Right renal pelvis (tissue), 4 donors: Measurements from ENCODE around the gene HOXB2. TPM values are rescaled to one million over a fixed set of nuclear protein-coding genes. Genes with fewer than 3 reads are reported as not detected.
A peak's percentile ranks its signal among the peaks of the same experiment; 100 is the strongest.

Experiments
- DNase-seq, 4 donors: peaks; one replicate each; pipeline ENCODE4 v3.0.0-alpha.2; 2013; ENCODE audit warnings: low read depth in 4 of 4, low spot score in 3 of 4, missing footprints in 1 of 4
- polyA plus RNA-seq, 4 donors: library from polyadenylated mRNA; unstranded; fragments of 120-200 nt; gene quantifications; one replicate each; pipeline ENCODE4 v1.2.1, GENCODE V29; 2013; ENCODE audit not compliant: insufficient read length in 4 of 4

Gene HOXB2
- 10 to 100 TPM; 43.5 to 61.1 (median 56.7) TPM for polyA plus RNA-seq

- DNase-seq, result no peak
These were observed at the start of gene HOXB2 for GRCh38 chr17:48545022-48545375. Gene HOXB2 (minus strand): TSS chr17:48545109. CDS start chr17:48544911, 198 bp downstream.

DNA sequence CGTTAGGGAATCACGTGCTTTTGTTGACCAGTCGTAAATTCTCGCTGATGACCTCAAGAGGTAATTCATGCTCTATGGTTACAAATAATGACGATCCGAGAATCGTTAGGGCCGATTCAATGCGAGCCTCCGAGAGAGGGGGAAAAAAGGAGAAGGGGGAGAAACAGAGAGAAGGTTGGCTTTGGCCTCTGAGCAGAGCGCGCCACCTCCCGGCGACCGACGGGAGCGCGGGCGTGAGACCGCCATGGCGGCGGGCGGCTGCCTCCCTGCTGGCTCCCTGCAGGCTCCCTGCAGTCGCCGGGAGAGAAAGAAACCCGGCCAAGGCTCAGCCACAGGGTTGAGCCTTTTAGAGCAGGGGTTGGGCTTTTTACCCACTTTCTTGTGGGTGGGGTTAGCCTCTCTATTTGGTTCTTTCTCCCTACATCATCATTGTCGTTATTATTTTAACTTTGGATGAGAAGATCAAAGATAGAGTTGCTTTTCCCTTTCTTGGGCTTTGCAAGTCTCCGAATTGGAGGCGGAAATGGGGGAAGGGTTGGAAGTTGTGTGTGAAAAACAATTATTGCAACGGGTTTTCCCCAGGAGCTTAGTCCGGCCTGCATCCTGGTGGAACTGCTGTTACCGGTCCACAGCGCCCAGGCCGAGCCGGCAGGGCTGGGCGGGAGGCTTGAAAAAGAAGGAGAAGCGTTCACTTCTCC lies 49.1 kb upstream of the HOXB2 start:
- peak in 1 of 4 donors; percentile 81 for DNase-seq

DNA sequence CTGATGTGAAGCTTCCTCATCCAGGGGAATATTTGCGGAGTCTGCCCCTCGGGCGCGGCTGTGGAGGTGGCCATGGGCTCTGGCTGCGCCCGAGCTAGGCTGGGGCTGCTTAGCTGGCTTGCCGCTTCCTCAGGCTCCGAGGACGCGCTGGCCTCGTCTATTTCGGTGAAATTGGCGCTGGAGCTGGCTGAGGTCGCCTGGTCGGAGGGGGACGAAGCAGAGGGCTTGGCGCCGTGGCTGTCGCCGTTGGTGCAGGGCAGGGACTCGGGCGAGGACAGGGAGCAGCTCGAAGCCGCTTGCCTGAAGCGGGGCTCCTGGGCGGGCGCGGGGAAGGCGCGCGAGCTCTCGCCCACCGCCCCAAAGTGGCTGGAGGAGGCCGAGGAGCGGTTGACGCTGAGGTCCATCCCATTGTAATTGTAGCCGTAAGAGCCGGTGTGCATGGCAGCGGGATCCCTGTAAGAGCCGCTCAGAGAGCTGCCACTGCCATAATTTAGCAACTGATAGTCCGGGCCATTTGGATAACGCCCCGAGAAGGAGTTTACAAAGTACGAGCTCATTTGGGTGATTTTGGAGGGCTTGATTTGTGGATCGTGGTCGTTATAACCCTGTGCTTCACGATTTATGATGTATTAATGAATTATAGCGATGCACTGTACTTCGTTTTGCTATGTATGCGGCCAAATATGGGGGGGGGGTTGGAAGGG lies 48.4 kb upstream of the HOXB2 start, which contains the start of gene HOXB5:
TSS of gene HOXB5 (minus strand) at position 654 of the 704 bp plus-strand sequence. CDS start at position 557, 97 bp downstream.
- DNase-seq, result no peak

DNA sequence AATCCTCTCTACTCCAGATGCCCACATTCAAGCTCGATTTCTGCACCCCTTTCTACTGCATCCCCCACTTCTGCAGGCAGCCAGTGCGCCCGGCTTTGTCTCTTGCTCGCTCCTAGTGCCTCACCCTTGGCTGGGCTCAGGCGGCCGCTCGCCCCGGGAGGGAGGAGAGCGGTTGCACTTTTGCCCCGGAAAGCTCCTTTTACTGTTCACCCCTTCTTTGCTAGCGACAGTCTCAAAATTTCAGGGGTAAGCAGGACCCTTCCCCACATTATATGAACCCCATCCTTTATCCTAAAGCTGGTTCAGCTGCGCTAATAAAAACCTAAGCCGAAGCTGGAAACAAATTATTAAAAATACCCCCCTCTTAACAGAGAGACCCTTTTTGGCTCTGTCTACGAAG lies 47.7 kb upstream of the HOXB2 start:
- DNase-seq, result no peak

DNA sequence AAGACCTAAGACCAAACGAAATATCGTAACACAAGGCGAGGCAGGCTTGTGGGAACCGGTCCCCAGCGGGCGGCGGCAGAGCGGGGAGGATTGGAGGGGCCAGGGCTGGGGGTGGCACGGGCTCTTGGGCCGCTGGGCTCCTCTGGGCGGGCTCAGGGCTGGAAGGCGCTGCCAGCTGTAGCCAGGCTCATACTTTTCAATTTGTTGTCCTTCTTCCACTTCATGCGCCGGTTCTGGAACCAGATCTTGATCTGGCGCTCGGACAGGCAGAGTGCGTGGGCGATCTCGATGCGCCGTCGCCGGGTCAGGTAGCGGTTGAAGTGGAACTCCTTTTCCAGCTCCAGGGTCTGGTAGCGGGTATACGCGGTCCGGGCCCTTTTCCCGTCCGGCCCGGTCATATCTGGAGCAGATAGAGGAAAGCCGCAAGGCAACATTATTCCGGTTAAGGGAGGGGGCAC lies 47.2 kb upstream of the HOXB2 start:
- no peak for DNase-seq

GRCh38 chr17:48591255-48592056 lies 46.5 kb upstream of the HOXB2 start:
- no peak for DNase-seq

- no peak for DNase-seq
These were observed 45.8 kb upstream of the HOXB2 start for GRCh38 chr17:48590607-48591161.

DNA sequence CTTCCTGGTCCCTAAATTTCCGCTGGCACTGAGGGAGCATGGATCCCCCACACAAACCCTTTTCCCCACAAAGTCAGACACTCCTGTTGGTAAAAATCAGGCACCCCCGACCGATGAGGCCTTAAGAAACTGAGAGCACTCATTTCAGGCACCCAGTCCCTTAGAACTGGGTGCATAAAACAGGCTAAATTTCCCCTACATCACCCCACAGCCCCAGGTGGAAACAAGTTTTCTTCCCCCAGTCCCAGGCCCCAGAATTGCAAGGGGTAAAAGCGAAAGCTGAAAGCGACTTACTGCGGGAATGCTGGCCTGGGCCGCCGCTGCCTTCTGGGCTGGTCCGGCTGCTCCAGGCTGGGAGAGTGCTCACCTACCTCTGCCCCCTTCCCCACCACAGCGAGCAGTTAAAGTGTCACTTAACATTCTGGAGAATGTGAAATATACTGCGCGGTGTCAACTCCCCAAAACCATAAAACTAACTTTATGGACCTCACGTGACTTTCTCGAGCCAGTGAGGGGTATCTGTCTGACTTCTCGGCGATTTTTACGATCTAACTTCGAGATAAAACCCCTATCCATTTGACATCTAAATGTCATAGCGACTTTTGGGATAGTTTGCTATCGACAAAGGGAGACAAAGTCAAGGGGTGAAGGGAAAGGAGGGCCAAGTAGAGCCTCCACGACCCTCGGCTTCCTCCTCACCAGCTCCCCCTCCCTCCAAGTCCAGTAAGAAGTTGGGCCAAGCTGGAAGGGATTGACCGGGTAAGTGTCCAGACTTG lies 45.1 kb upstream of the HOXB2 start, which contains the start of gene HOXB3:
TSS of gene HOXB3 (minus strand) at position 411 of the 776 bp plus-strand sequence. CDS start 37,767 bp downstream, outside the sequence.
- DNase-seq, result peak in 3 of 4 donors; percentile 85 to 92 (median 89)

DNA sequence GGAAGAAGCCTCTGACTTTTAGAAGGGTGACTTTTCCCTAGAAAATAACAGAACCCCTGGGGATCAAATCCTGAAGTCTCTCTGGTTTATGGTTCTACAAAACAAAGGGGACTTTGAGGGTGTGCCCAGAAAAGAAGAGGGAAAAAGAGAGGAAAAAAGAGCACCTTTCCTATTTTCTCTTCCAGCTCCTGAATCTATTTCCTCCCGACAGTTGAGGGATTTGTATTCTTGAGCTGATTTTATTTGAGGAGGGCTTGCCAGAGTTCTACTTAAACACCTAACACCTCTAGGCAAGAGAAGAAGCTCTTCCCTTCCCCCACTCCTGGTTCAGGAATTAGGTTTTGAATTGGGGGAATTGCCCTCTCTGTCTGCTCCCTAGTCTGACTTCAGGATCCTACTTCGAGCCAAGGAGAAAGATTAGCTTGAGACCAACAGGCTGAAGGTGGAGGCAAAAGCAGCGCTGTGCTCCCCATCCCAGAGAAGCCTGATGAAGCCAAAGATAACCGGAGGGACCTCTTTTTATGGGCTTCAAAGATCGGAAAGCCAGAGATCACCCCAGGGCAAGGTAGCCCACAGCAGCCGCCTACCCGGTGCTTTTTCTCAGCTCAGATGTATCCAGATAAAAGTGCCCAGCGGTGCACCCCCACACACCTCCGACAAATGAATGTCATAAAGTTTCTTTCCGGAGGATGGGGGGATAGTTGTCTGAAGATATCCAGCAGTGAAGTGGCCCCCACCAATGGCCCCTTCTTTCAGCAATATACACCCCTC lies 44.3 kb upstream of the HOXB2 start:
- DNase-seq, result no peak

GRCh38 chr17:48588528-48588927 lies 43.6 kb upstream of the HOXB2 start:
- DNase-seq, result no peak

DNA sequence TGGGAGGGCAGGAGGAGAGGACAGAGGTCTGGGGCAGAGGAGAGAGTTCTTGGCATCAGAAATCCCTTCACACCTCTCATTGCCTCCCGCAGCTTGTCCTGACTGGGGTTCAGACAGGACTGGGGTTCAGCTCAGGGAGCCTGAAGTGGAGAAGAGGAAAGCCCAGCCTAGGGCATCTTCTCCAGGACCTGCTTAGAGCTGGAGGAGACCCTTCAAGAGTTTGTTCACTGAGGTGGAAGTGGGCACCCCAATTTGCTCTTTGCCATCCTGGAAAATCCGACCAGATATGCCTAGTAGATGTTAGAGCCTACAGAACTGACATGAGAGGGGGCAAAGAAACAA lies 43.1 kb upstream of the HOXB2 start:
- no peak for DNase-seq

GRCh38 chr17:48587276-48588073 lies 42.6 kb upstream of the HOXB2 start:
- DNase-seq, result no peak

DNA sequence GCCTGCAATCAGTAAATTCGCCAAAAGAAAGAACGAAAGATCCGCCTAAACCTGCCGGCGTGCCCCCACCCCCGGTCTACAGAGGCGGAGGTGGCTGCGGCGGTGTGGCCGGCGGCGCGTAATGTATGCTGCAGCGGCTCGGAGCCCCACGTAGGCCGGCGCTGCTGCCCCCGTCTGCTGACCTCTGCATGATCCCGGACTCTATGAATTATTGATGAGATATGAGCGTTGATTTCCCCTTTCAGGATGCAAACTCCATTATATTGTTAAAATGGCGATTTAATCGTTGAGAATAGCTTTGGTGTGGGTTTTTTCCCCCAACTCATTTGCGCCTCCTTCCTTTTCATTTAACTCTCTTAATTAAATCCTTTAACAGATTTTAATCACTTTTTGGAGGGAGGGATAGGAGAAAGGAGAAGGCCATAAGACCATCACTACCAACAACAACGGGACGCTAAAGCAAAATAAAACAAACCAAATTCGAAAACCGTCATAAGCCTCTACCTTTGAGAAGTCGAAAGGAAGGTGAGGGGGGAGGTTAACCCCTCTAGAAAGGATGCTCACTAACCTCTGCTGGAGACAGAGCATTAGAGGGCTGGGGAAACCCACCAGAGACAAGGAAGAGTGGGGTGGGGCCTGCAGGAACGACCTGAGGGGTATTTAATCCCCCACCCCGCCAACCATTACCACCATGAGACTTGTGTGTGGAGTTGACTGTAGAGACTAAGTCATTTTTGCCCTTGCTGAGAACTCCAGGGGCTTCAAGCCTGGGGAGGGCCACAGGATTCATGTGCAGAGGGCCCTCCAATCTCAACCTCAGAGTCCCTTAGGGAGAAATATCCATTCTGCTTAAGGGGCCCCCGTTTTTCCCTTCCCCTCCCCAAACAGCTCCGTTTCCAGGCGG lies 41.7 kb upstream of the HOXB2 start:
- DNase-seq, result no peak

DNA sequence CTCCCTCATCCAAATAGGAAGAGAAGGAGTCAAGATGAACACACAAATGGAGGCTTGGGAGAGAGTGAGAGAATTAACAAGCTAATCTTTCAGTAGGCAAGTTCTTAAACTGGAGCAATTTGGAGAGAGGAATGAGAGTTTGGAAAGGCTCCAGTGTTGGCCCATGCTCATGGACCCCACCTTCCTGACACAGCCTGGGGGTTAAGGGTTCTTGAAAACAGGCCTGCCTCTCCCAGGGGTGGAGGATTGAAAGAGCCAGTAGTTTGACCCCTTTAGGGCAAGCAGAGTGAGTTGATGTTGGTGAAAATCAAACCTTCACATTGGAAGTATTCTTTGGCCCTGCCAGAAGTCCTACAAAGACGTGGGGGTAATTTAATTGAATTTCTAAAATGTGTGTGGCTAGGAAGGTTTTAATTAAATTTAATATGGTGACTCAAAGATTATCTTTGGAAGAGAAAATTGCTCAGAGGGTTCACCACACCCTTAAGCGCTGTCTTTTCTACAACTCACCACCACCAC lies 39.4 kb upstream of the HOXB2 start:
- no peak for DNase-seq

- DNase-seq, result no peak
These were observed 38.9 kb upstream of the HOXB2 start for GRCh38 chr17:48583708-48584222.

DNA sequence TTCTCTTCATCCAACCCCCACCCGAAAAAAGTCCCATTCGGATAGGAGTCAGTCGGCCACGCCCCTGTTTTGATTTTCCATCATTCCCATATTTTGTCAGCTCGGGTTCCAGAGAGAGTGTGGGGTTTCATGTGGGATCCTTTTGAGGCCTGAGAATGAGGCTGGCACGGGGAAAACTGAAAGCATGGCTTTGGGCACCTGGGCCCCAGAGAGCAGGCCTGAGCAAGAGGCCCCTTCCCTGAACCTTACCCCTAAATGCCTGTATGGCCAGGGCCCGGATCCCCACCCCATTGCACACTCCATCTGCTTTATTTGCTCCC lies 37.8 kb upstream of the HOXB2 start:
- no peak for DNase-seq
